Upper lobe of left lung (tissue), 6 donors: ENCODE measurements around the gene DNASE1L2. TPM values are rescaled to one million over a fixed set of nuclear protein-coding genes. Genes with fewer than 3 reads are reported as not detected.

Experiments
- ATAC-seq, 2 donors: fragments of 200-7000 bp; cut with Tn5 transposase; one replicate each; pipeline ENCODE4 v1.9.1; 2022; ENCODE audit warnings: mild to moderate bottlenecking in 2 of 2, moderate library complexity in 2 of 2; ENCODE audit not compliant: low FRiP score in 2 of 2
- DNase-seq, 2 donors: peaks; one replicate each; pipeline ENCODE4 v3.0.0-alpha.2; 2019 to 2020
- H3K27ac ChIP-seq, 4 donors: fragments of 200-600 bp; sonication (generic); one replicate each; pipeline ENCODE4 v1.5.1; 2016 to 2019
- H3K27me3 ChIP-seq, 4 donors: fragments of 200-600 bp; sonication (generic); one replicate each; pipeline ENCODE4 v1.5.1; 2017 to 2019
- H3K36me3 ChIP-seq, 4 donors: fragments of 200-600 bp; sonication (generic); one replicate each; pipeline ENCODE4 v1.5.1; 2016 to 2019
- H3K4me1 ChIP-seq, 4 donors: fragments of 200-600 bp; sonication (generic); one replicate each; pipeline ENCODE4 v1.5.1; 2018 to 2019
- H3K4me3 ChIP-seq, 4 donors: fragments of 200-600 bp; sonication (generic); one replicate each; pipeline ENCODE4 v1.5.1; 2017 to 2019; ENCODE audit warnings: mild to moderate bottlenecking in 2 of 4, moderate library complexity in 1 of 4
- H3K9me3 ChIP-seq, 4 donors: fragments of 200-600 bp; sonication (generic); one replicate each; pipeline ENCODE4 v1.5.1; 2018 to 2019
- CTCF ChIP-seq, 6 experiments: fragments of 450-650 bp in 4 of 6; fragments of 200-600 bp in 2 of 6; sonication (generic) in 2 of 6; IDR thresholded peaks; one replicate each; pipeline ENCODE4 v1.5.1; 2016 to 2019; ENCODE audit warnings: antibody characterized with exemption in 6 of 6
- EP300 ChIP-seq, 4 donors: sonication (generic); formaldehyde crosslinking; IDR thresholded peaks; one replicate each; pipeline ENCODE4 v1.5.1; 2017; ENCODE audit warnings: antibody characterized with exemption in 4 of 4, control low read depth in 2 of 4
- POLR2A ChIP-seq, 4 donors: fragments of 450-650 bp; IDR thresholded peaks; one replicate each; pipeline ENCODE4 v1.5.1; 2016 to 2017; ENCODE audit warnings: antibody characterized with exemption in 4 of 4, mild to moderate bottlenecking in 2 of 4
- POLR2AphosphoS5 ChIP-seq, 2 donors: sonication (generic); formaldehyde crosslinking; IDR thresholded peaks; one replicate each; pipeline ENCODE4 v1.5.1; 2017; ENCODE audit warnings: antibody characterized with exemption in 2 of 2
- WGBS, 2 donors: methylation state at CpG; one replicate each; pipeline ENCODE4 v1.1.5; 2017 to 2018; 5-methylcytosine and 5-hydroxymethylcytosine counted together
- total RNA-seq, 6 donors: library from RNA; depleted of rRNA in 4 of 6; stranded (reverse); fragments of >200 nt in 4 of 6; gene quantifications; one replicate each; pipeline versions ENCODE4 v1.1.0 to v1.2.1, GENCODE V29; 2016 to 2021
- donor health status: DM: no; HTN: no; CAD: no; lungs with moderate emphysema.
- donor health status: DM: no; HTN: yes; CAD: no; lungs with severe emphysema.

Gene DNASE1L2
- total RNA-seq, 6 donors from 2014 or later, result 0.79 to 2.1 (median 1.5) TPM; not detected in 2

GRCh38 chr16:2229091-2229490 lies 7.2 kb upstream of the DNASE1L2 start:
- WGBS, 2 donors, result 73 to 77% methylated on average over 2 to 12 of the region's 12 CpGs
- peaks cover 12 to 25% (median 20%) of the 10 kb centered on the region in 4 donors for H3K4me1 ChIP-seq

GRCh38 chr16:2229632-2230250 lies 6.5 kb upstream of the DNASE1L2 start:
- ATAC-seq (no peak), DNase-seq (peak in 1 of 2 donors; percentile 72)
- WGBS, 2 donors, result 90 to 94% methylated on average over 4 to 22 of the region's 23 CpGs
- no peak for TF ChIP-seq POLR2A (IDR thresholded peaks at IDR 0.05)
- no peak for TF ChIP-seq POLR2AphosphoS5 (IDR thresholded peaks at IDR 0.05)
- no peak for TF ChIP-seq EP300 (IDR thresholded peaks at IDR 0.05)
- no peak for TF ChIP-seq CTCF (IDR thresholded peaks at IDR 0.05)
- no peak overlapping the region for H3K4me3 ChIP-seq
- H3K4me1 ChIP-seq, result peaks cover 5 to 19% (median 14%) of the 10 kb centered on the region in 4 donors
- H3K9me3 ChIP-seq, result no peaks in the 10 kb centered on the region
- no peak overlapping the region for H3K27ac ChIP-seq
- peaks cover 41 to 76% (median 65%) of the 10 kb centered on the region in 4 donors for H3K36me3 ChIP-seq
- H3K27me3 ChIP-seq, result no peaks in the 10 kb centered on the region

More at GRCh38 chr16:2229091-2229490, 7.2 kb upstream of the DNASE1L2 start:
- no peak for ATAC-seq
- no peak overlapping the region for H3K4me3 ChIP-seq
- H3K36me3 ChIP-seq, result peaks cover 38 to 70% (median 58%) of the 10 kb centered on the region in 4 donors
- H3K9me3 ChIP-seq, result no peaks in the 10 kb centered on the region
- peak in 1 of 2 donors; percentile 73 for DNase-seq
- TF ChIP-seq POLR2AphosphoS5 (IDR thresholded peaks at IDR 0.05) (no peak), EP300 (IDR thresholded peaks at IDR 0.05) (no peak), CTCF (IDR thresholded peaks at IDR 0.05) (no peak), POLR2A (IDR thresholded peaks at IDR 0.05) (no peak)
- H3K27ac ChIP-seq, result no peak overlapping the region
- H3K27me3 ChIP-seq, result no peaks in the 10 kb centered on the region

- TF ChIP-seq EP300 (IDR thresholded peaks at IDR 0.05) (no peak), CTCF (IDR thresholded peaks at IDR 0.05) (no peak), POLR2A (IDR thresholded peaks at IDR 0.05) (no peak), POLR2AphosphoS5 (IDR thresholded peaks at IDR 0.05) (no peak)
- Histone ChIP-seq H3K36me3 (peaks cover 41 to 82% (median 71%) of the 10 kb centered on the region in 4 donors), H3K27me3 (no peaks in the 10 kb centered on the region), H3K27ac (no peak overlapping the region), H3K4me1 (peaks cover 0 to 12% (median 9%) of the 10 kb centered on the region in 4 donors), H3K4me3 (no peak overlapping the region), H3K9me3 (no peaks in the 10 kb centered on the region)
- 79 to 88% methylated on average over 5 to 13 of the region's 13 CpGs for WGBS, 2 donors
- ATAC-seq (no peak), DNase-seq (peak in 1 of 2 donors; percentile 66)
These were observed 5.9 kb upstream of the DNASE1L2 start for GRCh38 chr16:2230376-2230775.

- peak in 1 of 2 donors; percentile 70 for DNase-seq
- peaks cover 0 to 3% (median 0%) of the 10 kb centered on the region in 4 donors for H3K27me3 ChIP-seq
- H3K36me3 ChIP-seq, result peaks cover 41 to 83% (median 77%) of the 10 kb centered on the region in 4 donors
- no peak overlapping the region for H3K27ac ChIP-seq
- no peak overlapping the region for H3K4me3 ChIP-seq
- H3K9me3 ChIP-seq, result no peaks in the 10 kb centered on the region
- 87 to 88% methylated on average over 10 to 29 of the region's 29 CpGs for WGBS, 2 donors
- TF ChIP-seq POLR2AphosphoS5 (IDR thresholded peaks at IDR 0.05), result no peak
- TF ChIP-seq POLR2A (IDR thresholded peaks at IDR 0.05), result no peak
- TF ChIP-seq CTCF (IDR thresholded peaks at IDR 0.05), result no peak
- TF ChIP-seq EP300 (IDR thresholded peaks at IDR 0.05), result no peak
- ATAC-seq, result no peak
- H3K4me1 ChIP-seq, result peaks cover under 1 to 11% (median 6%) of the 10 kb centered on the region in 4 donors
These were observed 5.0 kb upstream of the DNASE1L2 start for GRCh38 chr16:2231016-2231931.
